Right lobe of liver (tissue), 6 donors: ENCODE measurements around the gene ITPKC. TPM values are rescaled to one million over a fixed set of nuclear protein-coding genes. Genes with fewer than 3 reads are reported as not detected.

Source experiments
- ATAC-seq, 4 donors: fragments of 200-7000 bp; cut with Tn5 transposase; one replicate each; pipeline ENCODE4 v1.9.1; 2020; ENCODE audit warnings: mild to moderate bottlenecking in 4 of 4, moderate library complexity in 4 of 4
- DNase-seq, 3 donors: peaks; one replicate each; pipeline ENCODE4 v3.0.0-alpha.2; 2020
- H3K27ac ChIP-seq, 3 donors: fragments of 200-600 bp; one replicate each; pipeline ENCODE4 v1.8.0; 2022
- H3K27me3 ChIP-seq, 2 donors: fragments of 200-600 bp; one replicate each; pipeline ENCODE4 v1.8.0; 2022
- H3K36me3 ChIP-seq, 4 donors: fragments of 200-600 bp; sonication (generic) in 1 of 4; one replicate each; pipeline versions ENCODE4 v1.5.1 to v1.8.0; 2017 to 2022; ENCODE audit warnings: control low read depth in 1 of 4
- H3K4me1 ChIP-seq, 4 donors: fragments of 200-600 bp; sonication (generic) in 1 of 4; one replicate each; pipeline versions ENCODE4 v1.5.1 to v1.8.0; 2017 to 2022; ENCODE audit warnings: control low read depth in 1 of 4
- H3K4me3 ChIP-seq, 3 donors: fragments of 200-600 bp; one replicate each; pipeline ENCODE4 v1.8.0; 2022
- H3K9me3 ChIP-seq, 4 donors: fragments of 200-600 bp; sonication (generic) in 1 of 4; one replicate each; pipeline versions ENCODE4 v1.5.1 to v1.8.0; 2017 to 2022; ENCODE audit warnings: control low read depth in 1 of 4
- CTCF ChIP-seq, 4 donors: fragments of 200-600 bp in 3 of 4; fragments of 450-650 bp in 1 of 4; IDR thresholded peaks; one replicate each; pipeline versions ENCODE4 v1.5.1 to v1.8.0; 2016 to 2022; ENCODE audit warnings: antibody characterized with exemption in 4 of 4, mild to moderate bottlenecking in 2 of 4
- POLR2A ChIP-seq: fragments of 450-650 bp; IDR thresholded peaks from one replicate; pipeline ENCODE4 v1.6.1; 2017; ENCODE audit warnings: antibody characterized with exemption, mild to moderate bottlenecking
- WGBS: methylation state at CpG from one replicate; pipeline ENCODE4 v1.1.6; 2018; ENCODE audit warnings: low coverage, low lambda C conversion rate; ENCODE audit not compliant: insufficient coverage; ENCODE audit errors: missing lambda C conversion rate; 5-methylcytosine and 5-hydroxymethylcytosine counted together
- intact Hi-C, 2 donors: fragments of 100-400 bp; cut with DNase I; formaldehyde crosslinking; loops; one replicate each; pipeline versions ENCODE4 v1.11.2 to v1.14.1; 2022
- total RNA-seq, 6 experiments: library from RNA; depleted of rRNA in 2 of 6; stranded (reverse); fragments of >200 nt in 2 of 6; fragmentation: NEBNext Ultra II Directional in 3 of 6; extraction: Animal tissue kit (Norgen Biotek cat#: 25700) in 3 of 6; gene quantifications; one replicate each; pipeline versions ENCODE4 v1.1.0 to v1.2.4, GENCODE V29; 2016 to 2023
- donor health status: DM: no; HTN: yes; CAD: no.
- donor health status: DM: no; HTN: no; CAD: no.
- donor health status: DM: no; HTN: no; CAD: no.
- donor health status: DM: no; HTN: yes; CAD: no.
- donor health status: DM: no; HTN: yes; CAD: no.

ITPKC gene
- total RNA-seq, 6 experiments from 2014 or later, result 6.8 to 19.7 (median 11.1) TPM

- Histone ChIP-seq H3K27ac (peak overlapping the region; percentile 84 to 85 (median 85)), H3K27me3 (no peaks in the 10 kb centered on the region), H3K4me1 (peaks cover 0 to 47% (median 23%) of the 10 kb centered on the region in 4 donors), H3K36me3 (peaks cover 0 to 14% (median 6%) of the 10 kb centered on the region in 4 donors), H3K9me3 (no peaks in the 10 kb centered on the region), H3K4me3 (peak overlapping the region; percentile 59 to 73 (median 66))
- 50% methylated on average over 9 of the region's 12 CpGs for WGBS
- ATAC-seq, result no peak
- intact Hi-C loops, result no loop called here
- DNase-seq, result no peak
- TF ChIP-seq CTCF (IDR thresholded peaks at IDR 0.05) (no peak), POLR2A (no peak)
Measured at GRCh38 chr19:40752257-40752781, 35.4 kb downstream of the ITPKC start.

GRCh38 chr19:40754611-40755247 lies 37.8 kb downstream of the ITPKC start:
- peaks cover 0 to 39% (median 17%) of the 10 kb centered on the region in 4 donors for H3K4me1 ChIP-seq
- no peaks in the 10 kb centered on the region for H3K9me3 ChIP-seq
- TF ChIP-seq CTCF (IDR thresholded peaks at IDR 0.05), result no peak
- TF ChIP-seq POLR2A, result peak; percentile 18
- peak; percentile 18 to 44 (median 30) for ATAC-seq
- H3K27ac ChIP-seq, result peak overlapping the region; percentile 66 to 84 (median 68)
- 26% methylated on average over 9 of the region's 9 CpGs for WGBS
- H3K36me3 ChIP-seq, result peaks cover 6 to 38% (median 21%) of the 10 kb centered on the region in 4 donors
- peak; percentile 53 to 79 (median 74) for DNase-seq
- H3K27me3 ChIP-seq, result no peaks in the 10 kb centered on the region
- intact Hi-C loops, result no loop called here
- peak overlapping the region; percentile 21 to 32 (median 26) for H3K4me3 ChIP-seq

- Histone ChIP-seq H3K27me3 (no peaks in the 10 kb centered on the region), H3K36me3 (peaks cover 6 to 43% (median 25%) of the 10 kb centered on the region in 4 donors), H3K9me3 (no peaks in the 10 kb centered on the region), H3K4me3 (peak overlapping the region in 2 of 3 donors; percentile 21 to 32), H3K4me1 (peaks cover 0 to 39% (median 17%) of the 10 kb centered on the region in 4 donors), H3K27ac (peak overlapping the region; percentile 66 to 84 (median 68))
- no peak for DNase-seq
- intact Hi-C loops, result no loop called here
- no CpG with 5 or more reads among the region's 3 CpGs for WGBS
- TF ChIP-seq POLR2A (no peak), CTCF (IDR thresholded peaks at IDR 0.05) (no peak)
- no peak for ATAC-seq
Measured at GRCh38 chr19:40755248-40755624, 38.3 kb downstream of the ITPKC start.

DNA sequence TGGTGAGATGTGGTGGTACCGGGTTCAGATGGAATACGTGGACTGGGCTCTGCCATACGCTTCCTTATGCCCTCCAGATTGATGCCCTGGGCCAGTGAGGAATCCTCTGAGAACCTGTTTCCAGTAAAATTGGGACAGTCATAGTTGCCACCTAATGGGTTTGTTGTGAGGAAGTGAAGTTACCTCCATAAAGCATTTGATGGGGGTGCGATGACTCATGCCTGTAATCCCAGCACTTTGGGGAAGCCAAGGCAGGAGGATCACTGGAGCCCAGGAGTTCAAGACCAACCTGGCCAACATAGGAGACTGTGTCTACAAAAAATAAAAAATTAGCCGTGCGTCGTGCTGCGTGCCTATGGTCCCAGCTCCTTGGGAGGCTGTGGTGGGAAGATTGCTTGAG lies 38.9 kb downstream of the ITPKC start:
- Histone ChIP-seq H3K27ac (no peak overlapping the region), H3K9me3 (no peaks in the 10 kb centered on the region), H3K4me1 (peaks cover 0 to 39% (median 17%) of the 10 kb centered on the region in 4 donors), H3K4me3 (no peak overlapping the region), H3K36me3 (peaks cover 6 to 49% (median 30%) of the 10 kb centered on the region in 4 donors), H3K27me3 (no peaks in the 10 kb centered on the region)
- WGBS, result 94% methylated on average over 3 of the region's 8 CpGs
- ATAC-seq (no peak), DNase-seq (no peak)
- intact Hi-C loops, result no loop called here
- TF ChIP-seq POLR2A (no peak), CTCF (IDR thresholded peaks at IDR 0.05) (no peak)
